ENCODE measurements around the gene ALG8.

ALG8 gene

DNA sequence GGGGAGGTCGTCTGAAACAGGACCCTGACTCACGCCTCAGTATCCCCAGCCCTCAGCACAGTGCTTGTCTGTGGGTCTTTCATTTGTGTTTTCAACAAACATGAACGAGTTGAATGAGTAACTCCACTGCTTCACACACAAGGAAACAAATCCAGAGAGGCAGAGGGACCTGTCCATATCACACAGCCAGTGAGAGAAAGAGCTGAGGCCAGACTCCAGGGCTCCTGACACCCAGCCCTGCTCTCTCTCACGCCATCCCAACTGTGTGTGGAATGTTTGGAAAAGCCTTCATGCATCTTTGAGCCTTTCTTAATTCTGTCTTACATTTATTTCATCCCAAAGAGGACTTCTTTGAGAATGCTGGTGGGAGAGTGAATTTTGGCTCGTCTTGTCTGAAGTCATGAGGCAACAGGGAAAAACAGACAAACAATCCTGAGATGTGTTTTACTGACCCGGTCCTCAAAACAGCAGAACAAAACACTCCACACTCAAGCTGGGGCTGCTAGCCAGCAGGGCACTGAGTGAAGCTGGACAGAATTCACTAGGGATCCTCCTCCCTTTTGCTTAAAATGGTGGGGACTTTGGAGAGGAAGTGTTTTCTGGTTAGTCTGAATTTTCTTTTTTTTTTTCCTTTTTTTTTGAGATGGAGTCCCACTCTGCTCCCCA lies 19.7 kb upstream of the ALG8 start:
- no peak for DNase-seq

DNA sequence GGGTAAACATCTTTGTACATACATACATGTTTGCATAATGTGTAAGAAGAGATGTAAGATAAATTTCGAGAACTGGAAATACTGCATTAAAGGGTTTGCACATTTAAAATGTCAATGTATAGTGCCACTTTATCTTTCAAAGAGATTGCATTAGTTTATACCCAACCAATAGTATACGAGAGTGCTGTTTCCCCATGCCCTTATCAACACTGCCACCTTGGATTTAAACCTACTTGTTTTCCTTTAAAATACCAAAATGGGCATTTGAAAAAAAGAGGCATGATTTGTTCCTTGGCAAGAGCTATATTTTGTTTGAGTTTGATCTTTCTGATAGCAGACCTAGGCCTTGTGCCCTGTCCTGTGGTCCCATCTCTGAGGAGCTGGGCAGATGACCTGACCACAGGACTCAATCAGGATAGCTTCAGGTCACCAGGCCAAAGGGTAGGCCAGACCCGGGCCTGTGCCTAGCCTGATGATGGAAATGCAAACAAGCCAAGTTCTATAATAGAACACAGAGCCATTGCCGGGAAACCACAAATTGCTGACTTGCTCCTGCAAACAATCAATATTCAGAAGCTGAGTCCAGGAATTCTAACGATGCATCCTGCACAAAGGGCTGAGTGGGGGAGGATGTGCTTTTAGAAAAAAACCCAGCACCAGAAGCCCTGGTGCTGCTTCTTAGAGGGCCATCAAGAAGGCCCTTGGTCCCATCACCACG lies 16.9 kb upstream of the ALG8 start:
- no peak for DNase-seq

DNA sequence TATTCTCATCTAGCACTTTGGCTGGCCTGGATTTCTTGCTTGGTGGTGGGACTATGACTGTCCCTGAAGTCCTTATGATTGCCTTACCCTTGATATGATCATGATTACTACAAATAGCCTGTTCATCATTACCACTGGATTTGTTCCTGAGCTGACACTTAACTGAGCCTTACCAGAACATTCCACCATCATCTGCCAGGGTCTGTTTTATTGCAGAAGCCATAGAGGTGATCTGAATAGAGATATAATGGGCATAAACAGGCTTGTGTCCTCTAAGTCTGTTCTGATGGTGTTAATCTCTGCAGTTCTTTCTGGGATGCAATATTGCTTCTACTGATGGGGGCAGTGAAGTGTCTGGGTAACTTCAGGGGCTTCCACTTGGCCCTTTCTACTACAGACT lies 12.4 kb upstream of the ALG8 start:
- DNase-seq, result no peak

DNA sequence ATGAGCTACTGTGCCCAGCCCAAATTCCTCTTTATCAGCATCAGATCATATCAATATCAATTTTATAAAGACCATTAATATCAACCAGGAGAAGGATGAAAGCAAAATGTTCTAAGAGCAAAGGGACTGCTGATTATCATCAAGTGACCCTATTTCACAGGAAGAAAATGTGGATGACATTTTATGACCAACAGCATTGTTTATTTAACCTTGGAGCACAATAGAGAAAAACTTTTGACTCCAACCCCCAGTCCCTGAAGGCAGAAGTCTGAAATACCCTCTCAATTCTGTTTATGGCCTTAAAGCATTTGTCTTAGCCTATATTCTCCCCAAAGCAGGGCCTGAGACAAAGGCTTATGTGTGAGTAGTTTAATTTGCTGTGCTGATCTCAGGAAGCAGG lies 11.3 kb upstream of the ALG8 start:
- no peak for DNase-seq

DNA sequence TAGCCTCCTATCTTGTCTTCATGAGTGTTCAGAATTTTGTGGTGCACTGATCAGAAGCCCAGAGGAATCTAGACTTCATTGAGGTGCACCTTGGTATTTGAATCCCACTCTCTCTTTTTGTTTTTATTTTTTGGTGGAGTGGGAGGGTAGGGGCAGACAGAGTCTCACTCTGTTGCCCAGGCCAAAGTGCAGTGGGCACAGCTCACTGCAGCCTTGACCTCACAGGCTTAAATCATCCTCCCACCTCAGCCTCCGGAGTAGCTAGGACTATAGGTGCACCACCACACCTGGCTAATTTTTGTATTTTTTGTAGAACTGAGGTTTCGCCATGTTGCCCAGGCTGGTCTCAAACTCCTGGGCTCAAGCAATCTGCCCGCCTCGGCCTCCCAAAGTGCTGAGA lies 10.9 kb upstream of the ALG8 start:
- no peak for DNase-seq

DNA sequence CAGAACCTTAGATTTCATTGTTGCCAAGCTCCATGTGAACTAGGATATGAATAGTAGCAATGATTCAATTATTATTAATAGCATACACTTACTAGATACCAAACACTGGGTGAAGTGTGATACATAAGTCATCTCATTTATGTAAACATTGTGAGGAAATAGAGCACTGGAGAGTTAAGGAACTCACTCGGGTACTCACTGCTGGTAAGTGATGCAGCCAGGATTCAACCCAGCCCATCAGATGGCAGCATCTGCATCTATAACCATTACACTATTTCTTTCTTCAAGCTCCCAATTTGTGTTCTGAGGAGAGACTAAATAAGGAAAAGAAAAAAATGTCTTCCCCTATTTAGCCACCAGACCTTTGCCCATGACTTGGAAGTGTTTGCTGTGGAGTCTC lies 10.2 kb upstream of the ALG8 start:
- no peak for DNase-seq

DNA sequence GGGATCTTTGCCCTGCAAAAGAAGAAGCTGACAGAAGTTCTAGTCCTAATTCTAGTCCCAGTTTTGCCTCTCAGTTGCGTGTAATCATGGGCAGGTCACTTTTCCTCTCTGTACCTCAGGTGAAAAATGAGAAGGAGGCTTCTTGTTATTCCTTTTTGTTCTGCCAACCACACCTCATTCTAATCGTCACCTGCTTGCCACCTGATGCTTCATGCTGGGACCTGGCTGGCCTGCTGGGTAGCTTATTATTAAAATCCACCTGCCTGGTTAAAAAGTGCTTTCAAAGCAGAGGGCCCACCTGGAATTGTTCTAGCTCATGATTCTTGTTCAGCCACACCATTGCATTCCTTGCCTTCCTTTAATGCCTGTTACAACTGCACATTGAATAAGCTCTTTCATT lies 8.4 kb upstream of the ALG8 start:
- no peak for DNase-seq

DNA sequence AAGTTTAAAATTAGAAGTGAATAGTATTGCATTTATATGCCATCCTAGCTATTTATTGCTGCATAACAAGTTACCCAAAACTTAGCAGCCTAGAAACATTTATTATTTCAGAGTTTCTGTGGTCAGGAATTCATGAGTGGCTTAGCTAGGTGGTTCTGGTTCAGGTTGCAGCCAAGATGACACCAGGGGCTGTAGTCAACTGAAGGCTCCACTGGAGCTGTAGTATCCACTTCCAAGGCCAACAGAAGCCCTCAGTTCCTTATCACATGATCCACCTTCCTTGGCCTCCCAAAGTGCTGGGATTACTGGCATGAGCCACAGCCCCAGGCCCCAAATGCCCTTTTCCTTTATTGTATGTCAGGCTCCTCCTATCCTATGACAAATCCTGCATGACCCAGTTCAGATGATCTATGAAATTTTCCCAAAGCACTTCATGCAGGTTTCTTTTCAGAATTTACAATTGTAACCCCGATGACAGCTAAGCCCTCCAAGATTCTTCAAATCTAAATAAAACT lies 6.1 kb upstream of the ALG8 start:
- no peak for DNase-seq

DNA sequence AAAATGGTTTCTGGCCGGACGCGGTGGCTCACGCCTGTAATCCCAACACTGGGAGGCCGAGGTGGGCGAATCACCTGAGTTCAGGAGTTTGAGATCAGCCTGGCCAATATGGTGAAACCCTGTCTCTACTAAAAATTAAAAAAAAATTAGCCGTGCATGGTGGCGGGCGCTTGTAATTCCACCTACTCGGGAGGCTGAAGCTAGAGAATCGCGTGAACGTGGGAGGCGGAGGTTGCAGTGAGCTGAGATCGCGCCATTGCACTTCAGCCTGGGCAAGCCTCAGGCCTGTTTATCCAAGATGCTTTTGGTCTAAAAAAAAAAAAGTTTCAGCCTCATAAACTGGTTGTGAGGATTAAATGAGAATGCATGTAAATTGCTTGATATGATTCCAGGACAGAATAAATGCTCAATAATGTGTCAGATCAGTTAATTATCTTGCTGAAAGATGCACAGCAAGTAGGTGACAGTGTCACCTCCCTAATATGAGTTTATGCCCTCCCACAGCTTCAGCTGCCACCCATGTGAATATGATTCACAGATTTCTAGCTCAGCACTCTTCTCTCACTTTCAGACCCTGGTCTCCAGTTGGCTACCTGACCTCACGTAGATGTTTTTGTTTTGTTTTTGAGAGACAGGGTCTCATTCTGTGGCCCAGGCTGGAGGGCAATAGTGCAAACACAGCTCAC lies 1.1 kb upstream of the ALG8 start:
- DNase-seq, result no peak

DNA sequence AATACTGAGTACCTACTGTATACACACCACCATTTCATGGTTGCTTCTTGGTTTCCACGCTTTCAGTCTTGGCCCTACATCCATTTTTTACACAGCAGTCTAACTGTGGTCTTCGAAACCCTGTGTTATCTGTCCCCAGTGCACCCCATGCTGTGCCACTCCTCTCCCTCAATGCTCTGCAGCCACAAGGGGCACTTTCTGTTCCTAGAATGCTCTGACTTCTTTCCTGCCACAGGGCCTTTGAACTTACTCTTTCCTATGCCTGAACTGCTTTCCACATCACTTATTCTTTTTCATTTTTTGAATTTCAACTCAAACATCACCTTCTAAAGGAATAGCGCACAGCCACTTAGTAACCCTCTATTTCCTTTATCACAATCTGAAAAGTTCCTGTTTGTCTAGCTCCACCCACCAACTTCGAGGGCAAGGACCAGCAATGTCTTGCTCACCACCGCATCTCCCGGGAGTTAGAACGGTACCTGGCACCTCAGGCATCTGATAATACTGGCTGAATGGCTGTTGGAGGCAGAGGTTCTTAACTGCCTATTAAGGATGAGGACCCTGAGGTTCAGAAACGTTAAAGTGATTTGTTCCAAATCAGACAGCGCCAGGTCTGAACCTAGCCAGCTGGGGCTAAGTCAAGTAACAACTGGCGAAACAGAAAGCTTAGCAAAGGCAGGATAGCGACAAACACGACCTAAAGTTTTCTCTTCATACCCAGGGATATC lies 568 bp downstream of the ALG8 start:
- DNase-seq, result peak; percentile 12

DNA sequence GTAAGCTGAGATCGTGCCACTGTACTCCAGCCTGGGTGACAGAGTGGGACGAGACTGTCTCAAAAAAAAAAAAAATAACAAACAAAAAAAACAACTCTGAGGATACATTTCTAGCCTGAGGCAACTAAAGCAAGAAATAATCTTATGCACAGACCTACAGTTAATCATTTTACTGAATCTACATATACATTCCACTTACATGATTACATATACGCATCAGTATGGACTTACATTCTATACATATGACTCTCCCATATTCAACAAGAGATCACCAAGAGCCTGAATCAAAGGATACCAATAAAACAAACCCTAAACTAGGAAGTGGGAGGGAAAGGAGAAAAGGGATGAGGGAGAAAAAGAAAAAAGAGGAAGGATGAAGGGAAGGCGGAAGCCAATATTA lies 1.1 kb downstream of the ALG8 start:
- DNase-seq, result no peak

DNA sequence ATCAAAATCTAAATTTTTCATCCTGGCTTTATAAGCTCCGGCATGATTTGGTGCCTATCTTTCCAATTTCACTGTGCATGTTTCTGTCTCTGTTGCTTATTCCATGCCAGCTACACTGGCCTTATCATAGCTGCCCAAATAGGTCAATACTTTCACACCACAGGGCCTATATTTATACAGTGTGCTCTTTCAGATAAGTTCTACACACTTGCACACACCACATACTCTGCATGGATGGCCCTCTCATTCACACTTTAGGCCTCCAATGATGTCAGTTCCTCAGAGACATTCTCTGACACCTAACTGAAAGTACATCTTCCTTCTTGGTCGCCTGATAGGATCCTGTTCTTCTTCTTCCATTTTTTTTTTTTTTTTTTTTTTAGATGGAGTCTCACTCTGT lies 7.0 kb downstream of the ALG8 start:
- no peak for DNase-seq

DNA sequence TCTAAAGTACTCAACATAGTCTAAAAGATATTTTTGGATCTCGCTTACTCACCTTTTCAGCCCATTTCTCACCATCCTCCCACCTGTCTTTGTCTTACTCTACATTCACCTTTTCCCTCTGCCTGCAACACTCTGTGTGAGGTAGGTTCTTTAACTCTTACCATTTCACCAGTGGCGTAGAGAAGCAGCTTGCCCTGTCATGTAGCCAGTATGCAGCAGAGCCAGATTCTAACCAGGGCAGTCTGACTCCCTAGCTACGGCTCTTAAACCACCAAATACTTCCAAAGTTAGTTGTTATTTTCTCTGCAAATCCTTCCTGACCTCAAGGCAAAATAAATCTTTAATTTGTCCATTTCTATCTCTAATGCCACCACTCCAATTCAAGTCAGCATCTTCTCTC lies 7.5 kb downstream of the ALG8 start:
- DNase-seq, result no peak

DNA sequence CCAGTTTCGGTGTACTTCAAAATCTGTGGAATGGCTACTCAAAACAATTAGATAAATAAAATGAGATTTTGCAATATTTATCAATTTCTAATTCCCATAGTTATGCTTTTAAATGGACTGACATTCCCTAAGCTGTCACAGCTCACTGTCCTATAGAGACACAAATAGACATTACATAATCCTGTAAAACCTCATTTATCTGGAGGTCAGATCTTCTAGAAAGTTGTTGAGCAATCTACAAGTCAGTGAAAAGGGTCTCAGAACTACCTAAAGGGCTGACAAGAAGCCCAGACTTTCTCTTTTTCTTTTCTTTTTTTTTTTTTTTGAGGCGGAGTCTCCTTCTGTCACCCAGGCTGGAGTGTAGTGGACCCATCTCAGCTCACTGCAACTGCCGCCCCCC lies 12.0 kb downstream of the ALG8 start:
- no peak for DNase-seq

DNA sequence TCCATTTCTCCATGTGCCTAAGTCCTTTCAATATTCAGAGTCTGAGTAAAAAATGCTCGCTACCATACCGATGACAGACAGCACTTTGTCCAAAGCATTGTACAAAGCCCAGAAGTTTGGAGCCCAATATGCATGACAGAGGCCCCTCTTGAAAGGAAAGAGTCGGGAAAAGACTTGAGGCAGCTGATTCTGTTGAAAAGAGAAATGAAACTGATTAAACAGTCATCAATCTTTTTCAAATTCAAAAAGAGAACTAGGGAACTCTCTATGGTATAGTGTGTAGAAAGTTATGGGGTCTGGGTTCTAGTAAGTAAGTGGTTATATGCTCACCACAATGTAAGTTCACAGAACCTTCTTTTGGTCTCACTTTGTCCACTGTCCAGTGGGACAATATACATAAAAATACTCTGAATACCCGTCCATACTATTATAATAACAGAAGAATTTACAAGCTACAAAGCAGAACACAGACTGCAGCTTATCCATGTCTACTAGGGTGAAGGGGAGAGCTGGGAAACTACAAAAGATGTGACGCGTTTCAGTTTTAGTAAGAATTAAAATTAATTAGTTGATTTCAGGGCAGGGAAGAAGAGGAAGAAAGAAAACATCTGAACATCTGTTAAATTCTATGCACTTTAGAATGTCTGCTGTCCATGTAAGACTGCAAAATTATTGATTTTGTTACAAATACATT lies 26.7 kb downstream of the ALG8 start:
- DNase-seq, result no peak

DNA sequence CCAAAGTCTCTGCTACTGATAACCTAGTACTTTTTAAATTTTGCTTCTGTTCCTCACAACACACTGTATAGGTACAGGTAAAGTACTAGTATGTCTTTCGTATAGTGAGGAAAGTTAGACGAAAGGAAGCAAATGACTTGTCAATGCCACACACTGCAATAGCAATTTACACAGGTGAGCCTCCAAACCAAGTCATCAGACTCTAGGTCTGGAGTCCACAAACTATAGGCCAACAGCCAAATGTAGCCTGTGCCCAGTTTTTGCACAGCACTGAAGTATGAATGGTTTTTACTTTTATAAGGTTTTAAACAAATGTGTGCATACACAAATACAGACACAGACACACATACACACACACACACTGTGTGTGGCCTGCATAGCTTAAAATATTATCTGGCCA lies 28.1 kb downstream of the ALG8 start:
- DNase-seq, result no peak

DNA sequence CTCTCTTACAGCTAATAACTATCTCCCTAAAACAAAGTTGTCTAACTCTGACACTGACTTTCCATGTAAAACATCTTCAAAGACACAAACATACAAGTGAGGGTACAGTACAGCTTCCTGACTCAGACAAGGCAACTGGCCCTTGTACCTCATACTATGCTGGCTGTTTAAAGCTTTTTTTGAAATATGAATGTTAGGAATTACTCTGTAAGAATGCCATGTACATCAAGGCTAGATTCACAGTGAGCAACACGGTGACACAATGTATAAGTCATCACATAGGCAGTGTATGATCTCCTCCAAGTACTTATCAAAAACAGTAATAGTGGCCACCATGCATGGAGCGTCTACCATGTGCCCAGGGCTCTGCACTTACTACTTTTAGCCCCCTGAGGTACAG lies 28.6 kb downstream of the ALG8 start:
- no peak for DNase-seq

DNA sequence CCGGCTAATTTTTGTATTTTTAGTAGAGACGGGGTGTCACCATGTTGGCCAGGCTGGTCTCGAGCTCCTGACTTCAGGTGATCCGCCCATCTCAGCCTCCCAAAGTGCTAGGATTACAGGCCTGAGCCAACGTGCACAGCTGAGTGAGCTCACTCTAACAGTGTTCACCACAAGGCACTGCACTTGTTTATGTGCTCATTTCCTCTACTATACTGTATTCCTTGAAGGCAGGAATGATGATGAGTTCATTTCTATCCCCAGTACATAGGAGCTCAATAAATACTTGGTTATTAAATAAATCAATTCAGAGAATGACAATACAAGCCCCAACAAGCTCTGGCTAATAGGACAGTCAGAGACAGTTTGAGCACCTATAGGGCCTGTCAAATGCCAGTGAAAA lies 29.1 kb downstream of the ALG8 start:
- DNase-seq, result no peak

DNA sequence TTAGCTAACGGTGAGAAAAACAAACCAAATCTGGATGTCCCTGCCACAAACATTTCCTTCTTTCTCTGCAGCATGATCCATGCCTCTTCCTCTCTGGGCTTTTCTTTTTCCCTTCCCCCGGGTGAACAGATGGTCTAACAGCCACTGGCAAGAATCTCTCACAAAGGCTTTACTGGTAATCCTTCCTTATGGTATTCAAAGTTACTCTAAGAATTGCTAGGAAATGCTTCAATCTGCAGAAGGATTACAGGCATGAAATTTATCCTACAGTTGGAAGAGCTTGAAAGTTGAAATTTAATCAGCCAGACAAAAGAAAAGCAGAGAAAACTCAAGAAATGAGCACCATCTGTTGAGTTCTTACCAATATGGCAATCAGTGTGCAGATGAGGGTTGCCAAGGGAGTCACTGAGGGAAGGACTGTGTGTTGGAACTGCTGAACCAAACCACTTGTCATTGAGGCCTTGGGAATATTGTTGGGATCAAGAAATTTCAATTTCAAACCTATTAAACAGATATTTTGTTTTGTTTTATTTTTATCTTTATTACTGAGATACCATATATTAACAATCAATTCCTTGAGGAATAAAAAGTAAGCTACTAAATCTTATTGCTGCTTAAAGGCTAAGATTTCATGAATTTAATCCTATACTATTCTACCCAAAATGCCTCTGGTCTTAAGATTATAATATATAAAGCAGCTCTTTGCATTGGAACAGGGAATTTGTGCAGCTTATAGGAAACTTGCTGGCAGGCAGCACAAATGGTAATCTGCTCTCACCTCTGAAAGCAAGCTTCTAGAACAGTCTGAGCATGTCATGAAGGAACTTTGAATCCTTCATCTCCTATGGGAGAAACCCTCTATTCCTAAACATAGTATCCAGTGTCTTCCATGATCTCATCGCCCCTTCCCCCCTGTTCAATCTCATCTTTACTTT lies 30.1 kb downstream of the ALG8 start:
- no peak for DNase-seq

DNA sequence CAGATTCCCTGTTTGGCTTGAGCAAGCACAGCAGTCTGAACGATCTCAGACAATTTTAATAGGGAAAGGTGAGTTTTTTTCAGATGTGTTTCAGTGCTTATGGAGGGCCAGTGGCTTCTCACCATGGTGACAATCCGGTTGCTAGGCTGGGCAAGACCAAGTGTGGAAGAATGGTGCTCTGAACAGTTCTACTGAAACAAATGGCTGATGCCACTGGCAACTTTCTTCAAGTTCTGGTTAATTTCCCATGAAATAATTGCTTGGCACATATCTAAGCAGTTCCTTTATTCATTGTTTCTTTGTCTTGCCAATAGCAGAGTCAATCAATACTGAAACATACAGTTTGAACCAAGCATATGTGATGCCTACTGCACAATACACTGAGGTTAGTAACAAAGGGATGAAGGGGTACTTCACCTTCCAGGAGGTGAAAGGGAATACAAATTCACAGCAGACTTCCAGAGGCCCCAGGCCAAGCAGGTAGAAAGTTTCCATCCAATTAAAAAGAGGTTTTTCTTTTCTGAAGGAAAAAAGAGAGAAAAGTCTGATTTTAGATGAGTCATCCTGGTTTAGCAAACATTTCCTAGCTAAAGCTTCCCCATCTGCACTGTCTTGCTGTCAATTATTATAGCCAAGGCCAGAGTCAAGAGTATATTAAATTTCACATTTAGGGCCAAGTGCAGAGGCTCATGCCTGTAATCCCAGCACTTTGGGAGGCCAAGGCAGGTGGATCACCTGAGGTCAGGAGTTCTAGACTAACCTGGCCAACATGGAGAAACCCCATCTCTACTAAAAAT lies 38.6 kb downstream of the ALG8 start:
- no peak for DNase-seq

DNA sequence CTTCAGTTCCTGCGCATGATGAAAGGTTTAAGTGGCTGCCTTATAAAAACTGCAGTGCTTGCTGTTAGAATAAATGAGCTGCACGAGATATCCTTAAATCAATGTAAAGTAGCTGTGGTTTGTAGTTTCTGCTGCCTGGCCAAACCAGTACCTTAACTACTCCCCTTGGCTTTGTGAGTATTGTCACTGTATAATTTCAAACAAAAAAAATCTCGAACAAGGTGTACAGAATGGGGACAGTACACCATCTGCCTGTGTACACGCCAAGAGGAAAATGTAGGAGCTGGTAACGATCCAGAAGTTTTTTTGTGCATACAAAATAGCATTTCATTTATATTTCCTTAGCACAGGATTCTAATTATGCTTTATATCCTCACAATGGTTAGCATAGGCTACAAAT lies 39.2 kb downstream of the ALG8 start:
- DNase-seq, result no peak

Measured in activated CD4-positive, alpha-beta T cell treated with anti-CD3 and anti-CD28 coated beads for 1 hour (primary cell).